ENCODE data around the gene HOXB6.

DNA sequence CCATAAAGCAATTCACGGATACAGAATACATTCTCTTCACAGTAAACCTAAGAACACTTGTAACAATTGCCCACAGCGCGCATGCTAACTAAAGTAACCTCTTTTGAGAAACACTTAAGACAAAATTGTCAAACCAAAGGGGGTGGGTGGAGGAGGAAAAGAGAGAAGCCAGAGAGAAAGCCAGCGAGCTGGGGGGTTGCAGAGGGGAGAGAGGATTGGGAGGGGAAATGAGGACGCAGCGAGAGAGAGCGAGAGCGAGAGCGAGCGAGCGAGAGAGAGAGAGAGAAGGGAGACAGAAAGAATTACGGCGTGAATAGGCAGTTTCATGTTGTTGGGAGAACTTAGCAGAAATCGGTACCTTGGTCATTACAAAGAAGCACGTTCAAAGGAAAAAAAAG, 7.7 kb upstream of the HOXB6 start:
- TF ChIP-seq, protein P1, sequence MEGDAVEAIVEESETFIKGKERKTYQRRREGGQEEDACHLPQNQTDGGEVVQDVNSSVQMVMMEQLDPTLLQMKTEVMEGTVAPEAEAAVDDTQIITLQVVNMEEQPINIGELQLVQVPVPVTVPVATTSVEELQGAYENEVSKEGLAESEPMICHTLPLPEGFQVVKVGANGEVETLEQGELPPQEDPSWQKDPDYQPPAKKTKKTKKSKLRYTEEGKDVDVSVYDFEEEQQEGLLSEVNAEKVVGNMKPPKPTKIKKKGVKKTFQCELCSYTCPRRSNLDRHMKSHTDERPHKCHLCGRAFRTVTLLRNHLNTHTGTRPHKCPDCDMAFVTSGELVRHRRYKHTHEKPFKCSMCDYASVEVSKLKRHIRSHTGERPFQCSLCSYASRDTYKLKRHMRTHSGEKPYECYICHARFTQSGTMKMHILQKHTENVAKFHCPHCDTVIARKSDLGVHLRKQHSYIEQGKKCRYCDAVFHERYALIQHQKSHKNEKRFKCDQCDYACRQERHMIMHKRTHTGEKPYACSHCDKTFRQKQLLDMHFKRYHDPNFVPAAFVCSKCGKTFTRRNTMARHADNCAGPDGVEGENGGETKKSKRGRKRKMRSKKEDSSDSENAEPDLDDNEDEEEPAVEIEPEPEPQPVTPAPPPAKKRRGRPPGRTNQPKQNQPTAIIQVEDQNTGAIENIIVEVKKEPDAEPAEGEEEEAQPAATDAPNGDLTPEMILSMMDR (IDR thresholded peaks at IDR 0.05; ENCODE audit: borderline replicate concordance, extremely low read depth, low read length, poor library complexity, severe bottlenecking): no peak
- no peak for TF ChIP-seq EZH2 (IDR thresholded peaks at IDR 0.05; ENCODE audit: borderline replicate concordance, low read depth, low read length, severe bottlenecking)

Data from DND-41 (cell line).